ENCODE data around the gene GRAMD1A.
"Not testable (repeated sequence)": the region's sequence is repeated elsewhere in the genome, so short reads cannot be mapped to it uniquely, and the experiment has no call there.

The GRAMD1A gene

GRCh38 chr19:34979819-34980640 lies 20.1 kb upstream of the GRAMD1A start:
- no peaks in the 10 kb centered on the region for H3K79me2 ChIP-seq (ENCODE audit: control insufficient read depth, insufficient read depth, low read length, unreplicated experiment)
- H3K27ac ChIP-seq (ENCODE audit: low read depth, low read length), result no peak overlapping the region
- H3K4me3 ChIP-seq (ENCODE audit: low read depth, low read length), result no peak overlapping the region
- H2AFZ ChIP-seq (ENCODE audit: low read length, unreplicated experiment), result no peak overlapping the region
- H3K4me1 ChIP-seq (ENCODE audit: control insufficient read depth, insufficient read depth, low read length, unreplicated experiment), result no peaks in the 10 kb centered on the region
- peaks cover 3% of the 10 kb centered on the region; the same call in 1 of the 2 replicates for H3K27me3 ChIP-seq (ENCODE audit: insufficient read depth, low read length)
- H3K36me3 ChIP-seq (ENCODE audit: insufficient read depth, low read length), result no peaks in the 10 kb centered on the region

- Histone ChIP-seq H3K36me3 (ENCODE audit: insufficient read depth, low read length) (no peaks in the 10 kb centered on the region), H3K27ac (ENCODE audit: low read depth, low read length) (no peak overlapping the region), H3K4me1 (ENCODE audit: control insufficient read depth, insufficient read depth, low read length, unreplicated experiment) (no peaks in the 10 kb centered on the region), H3K79me2 (ENCODE audit: control insufficient read depth, insufficient read depth, low read length, unreplicated experiment) (no peaks in the 10 kb centered on the region), H3K4me3 (ENCODE audit: low read depth, low read length) (no peak overlapping the region), H2AFZ (ENCODE audit: low read length, unreplicated experiment) (no peak overlapping the region), H3K27me3 (ENCODE audit: insufficient read depth, low read length) (peaks cover 3% of the 10 kb centered on the region; the same call in 1 of the 2 replicates)
These were observed 17.8 kb upstream of the GRAMD1A start for GRCh38 chr19:34982275-34982674.

DNA sequence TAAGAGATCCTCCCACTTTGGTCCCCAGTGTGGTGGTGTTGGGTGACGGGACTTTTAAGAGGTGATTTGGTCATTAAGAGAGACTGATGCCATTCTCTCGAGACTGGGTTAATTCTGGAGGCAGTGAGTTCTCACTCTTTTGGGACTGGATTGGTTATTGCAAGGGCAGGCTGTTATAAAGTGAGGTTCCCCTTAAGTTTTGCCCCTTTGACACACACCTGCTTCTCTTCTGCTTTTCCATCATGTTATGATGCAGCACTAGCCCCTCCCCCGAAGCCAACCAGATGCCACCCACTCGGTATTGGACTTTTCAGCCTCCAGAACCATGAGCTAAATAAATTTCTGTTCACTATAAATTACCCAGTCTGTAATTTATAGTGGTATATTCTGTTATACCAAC lies 16.3 kb upstream of the GRAMD1A start:
- no peak overlapping the region for H3K27ac ChIP-seq (ENCODE audit: low read depth, low read length)
- H3K4me3 ChIP-seq (ENCODE audit: low read depth, low read length), result no peak overlapping the region
- H2AFZ ChIP-seq (ENCODE audit: low read length, unreplicated experiment), result no peak overlapping the region
- H3K79me2 ChIP-seq (ENCODE audit: control insufficient read depth, insufficient read depth, low read length, unreplicated experiment), result no peaks in the 10 kb centered on the region
- no peaks in the 10 kb centered on the region for H3K36me3 ChIP-seq (ENCODE audit: insufficient read depth, low read length)
- no peaks in the 10 kb centered on the region for H3K4me1 ChIP-seq (ENCODE audit: control insufficient read depth, insufficient read depth, low read length, unreplicated experiment)
- peaks cover 3% of the 10 kb centered on the region; the same call in 1 of the 2 replicates for H3K27me3 ChIP-seq (ENCODE audit: insufficient read depth, low read length)

DNA sequence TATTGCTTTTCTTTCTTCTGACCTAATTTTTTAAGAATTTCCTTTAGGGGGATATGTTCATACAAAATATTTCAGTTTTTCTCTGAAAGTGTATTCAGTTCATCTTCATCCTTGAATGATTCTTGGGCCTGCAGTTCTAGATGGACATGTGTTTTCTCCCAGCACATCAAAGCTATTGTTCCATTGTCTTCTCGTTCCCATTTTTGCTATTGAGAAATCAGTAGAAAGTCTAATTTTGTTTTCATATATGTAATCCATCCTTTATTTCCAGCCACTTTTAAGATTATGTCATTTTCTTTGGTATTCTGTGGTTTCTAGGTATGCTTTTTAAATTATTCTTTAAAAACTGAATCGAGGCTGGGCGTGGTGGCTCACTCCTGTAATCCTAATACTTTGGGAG lies 15.8 kb upstream of the GRAMD1A start:
- Histone ChIP-seq H3K4me1 (ENCODE audit: control insufficient read depth, insufficient read depth, low read length, unreplicated experiment) (no peaks in the 10 kb centered on the region), H3K27me3 (ENCODE audit: insufficient read depth, low read length) (peaks cover 3% of the 10 kb centered on the region; the same call in 1 of the 2 replicates), H3K27ac (ENCODE audit: low read depth, low read length) (no peak overlapping the region), H3K79me2 (ENCODE audit: control insufficient read depth, insufficient read depth, low read length, unreplicated experiment) (no peaks in the 10 kb centered on the region), H2AFZ (ENCODE audit: low read length, unreplicated experiment) (no peak overlapping the region), H3K4me3 (ENCODE audit: low read depth, low read length) (no peak overlapping the region), H3K36me3 (ENCODE audit: insufficient read depth, low read length) (no peaks in the 10 kb centered on the region)

DNA sequence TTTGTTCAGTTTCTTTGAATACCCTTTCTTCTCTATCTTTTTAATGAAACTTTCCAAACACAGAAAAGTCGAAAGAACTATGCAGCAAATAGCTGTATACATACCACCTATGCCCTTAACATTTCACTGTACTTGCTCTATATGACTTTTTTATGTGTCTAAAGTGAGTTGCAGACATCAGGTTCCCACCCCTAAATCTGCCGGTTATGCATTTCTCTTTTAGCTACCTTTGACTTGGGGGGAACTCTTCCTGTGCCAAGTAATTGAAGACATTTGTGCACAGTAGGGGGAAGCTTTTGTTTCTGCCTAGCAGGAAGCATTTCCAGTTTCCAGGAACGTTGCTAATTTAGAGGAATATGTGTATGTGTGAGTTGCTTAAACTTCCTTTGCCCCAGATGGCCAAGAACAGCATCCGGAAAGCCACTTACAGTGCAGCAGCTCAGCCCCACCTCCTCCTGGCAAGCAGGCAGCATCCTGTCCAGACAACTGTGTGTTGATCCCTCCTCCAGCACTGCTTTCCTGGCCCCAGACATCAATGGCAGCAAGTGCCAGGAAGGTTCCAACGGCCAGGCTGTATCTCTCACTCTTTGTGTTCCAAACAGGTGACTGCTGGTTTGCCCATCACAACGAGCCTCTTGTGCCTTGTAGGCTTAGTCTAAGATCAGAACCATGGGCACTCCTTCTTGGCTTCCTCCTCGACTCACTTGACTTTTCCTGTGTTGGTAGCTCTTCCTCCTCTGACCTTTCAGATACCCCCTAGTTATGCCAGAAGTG lies 14.7 kb upstream of the GRAMD1A start:
- H3K36me3 ChIP-seq (ENCODE audit: insufficient read depth, low read length), result no peaks in the 10 kb centered on the region
- no peaks in the 10 kb centered on the region for H3K4me1 ChIP-seq (ENCODE audit: control insufficient read depth, insufficient read depth, low read length, unreplicated experiment)
- peaks cover 3% of the 10 kb centered on the region; the same call in 1 of the 2 replicates for H3K27me3 ChIP-seq (ENCODE audit: insufficient read depth, low read length)
- H3K4me3 ChIP-seq (ENCODE audit: low read depth, low read length), result no peak overlapping the region
- H2AFZ ChIP-seq (ENCODE audit: low read length, unreplicated experiment), result no peak overlapping the region
- H3K27ac ChIP-seq (ENCODE audit: low read depth, low read length), result no peak overlapping the region
- H3K79me2 ChIP-seq (ENCODE audit: control insufficient read depth, insufficient read depth, low read length, unreplicated experiment), result no peaks in the 10 kb centered on the region

GRCh38 chr19:34988119-34988518 lies 12.0 kb upstream of the GRAMD1A start:
- Histone ChIP-seq H2AFZ (ENCODE audit: low read length, unreplicated experiment) (no peak overlapping the region), H3K4me3 (ENCODE audit: low read depth, low read length) (no peak overlapping the region), H3K27me3 (ENCODE audit: insufficient read depth, low read length) (peaks cover 3% of the 10 kb centered on the region; the same call in 1 of the 2 replicates), H3K4me1 (ENCODE audit: control insufficient read depth, insufficient read depth, low read length, unreplicated experiment) (no peaks in the 10 kb centered on the region), H3K36me3 (ENCODE audit: insufficient read depth, low read length) (no peaks in the 10 kb centered on the region), H3K79me2 (ENCODE audit: control insufficient read depth, insufficient read depth, low read length, unreplicated experiment) (no peaks in the 10 kb centered on the region), H3K27ac (ENCODE audit: low read depth, low read length) (no peak overlapping the region)

DNA sequence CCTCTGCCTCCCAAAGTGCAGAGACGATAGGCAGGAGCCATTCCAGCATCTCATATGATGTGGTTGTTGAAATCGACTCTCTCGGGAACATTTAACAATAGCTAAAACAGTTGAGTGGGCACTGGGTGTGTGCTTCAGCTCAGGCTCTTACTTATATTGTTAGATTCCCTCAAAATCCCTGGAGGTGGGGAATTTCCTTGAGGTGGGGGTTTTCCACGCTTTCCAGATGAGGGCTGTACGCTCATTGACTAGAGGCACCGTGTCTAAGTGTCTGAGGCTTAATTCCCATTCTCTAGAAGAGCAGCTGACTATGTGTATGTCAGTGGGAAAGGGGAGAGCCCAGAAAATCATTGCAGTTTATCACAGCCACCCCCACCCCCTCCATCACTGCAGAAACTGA lies 10.8 kb upstream of the GRAMD1A start:
- Histone ChIP-seq H3K4me1 (ENCODE audit: control insufficient read depth, insufficient read depth, low read length, unreplicated experiment) (no peaks in the 10 kb centered on the region), H3K27me3 (ENCODE audit: insufficient read depth, low read length) (no peaks in the 10 kb centered on the region; the same call in 1 of the 2 replicates), H3K79me2 (ENCODE audit: control insufficient read depth, insufficient read depth, low read length, unreplicated experiment) (no peaks in the 10 kb centered on the region), H3K36me3 (ENCODE audit: insufficient read depth, low read length) (no peaks in the 10 kb centered on the region), H3K4me3 (ENCODE audit: low read depth, low read length) (no peak overlapping the region), H2AFZ (ENCODE audit: low read length, unreplicated experiment) (no peak overlapping the region), H3K27ac (ENCODE audit: low read depth, low read length) (no peak overlapping the region)

- H3K27me3 ChIP-seq (ENCODE audit: insufficient read depth, low read length), result no peaks in the 10 kb centered on the region
- H3K27ac ChIP-seq (ENCODE audit: low read depth, low read length), result no peak overlapping the region
- H3K4me1 ChIP-seq (ENCODE audit: control insufficient read depth, insufficient read depth, low read length, unreplicated experiment), result no peaks in the 10 kb centered on the region
- no peak overlapping the region for H3K4me3 ChIP-seq (ENCODE audit: low read depth, low read length)
- H3K79me2 ChIP-seq (ENCODE audit: control insufficient read depth, insufficient read depth, low read length, unreplicated experiment), result no peaks in the 10 kb centered on the region
- H3K36me3 ChIP-seq (ENCODE audit: insufficient read depth, low read length), result no peaks in the 10 kb centered on the region
- no peak overlapping the region for H2AFZ ChIP-seq (ENCODE audit: low read length, unreplicated experiment)
These were observed 9.4 kb upstream of the GRAMD1A start for GRCh38 chr19:34990578-34991192.

GRCh38 chr19:34991542-34992333 lies 8.4 kb upstream of the GRAMD1A start:
- Histone ChIP-seq H3K79me2 (ENCODE audit: control insufficient read depth, insufficient read depth, low read length, unreplicated experiment) (no peaks in the 10 kb centered on the region), H3K4me3 (ENCODE audit: low read depth, low read length) (no peak overlapping the region), H3K27ac (ENCODE audit: low read depth, low read length) (no peak overlapping the region), H3K4me1 (ENCODE audit: control insufficient read depth, insufficient read depth, low read length, unreplicated experiment) (no peaks in the 10 kb centered on the region), H3K36me3 (ENCODE audit: insufficient read depth, low read length) (no peaks in the 10 kb centered on the region), H2AFZ (ENCODE audit: low read length, unreplicated experiment) (no peak overlapping the region), H3K27me3 (ENCODE audit: insufficient read depth, low read length) (no peaks in the 10 kb centered on the region)

GRCh38 chr19:34992582-34992981 lies 7.5 kb upstream of the GRAMD1A start:
- not testable (repeated sequence) for H3K36me3 ChIP-seq (ENCODE audit: insufficient read depth, low read length); H3K79me2 ChIP-seq (ENCODE audit: control insufficient read depth, insufficient read depth, low read length, unreplicated experiment); H2AFZ ChIP-seq (ENCODE audit: low read length, unreplicated experiment); H3K4me1 ChIP-seq (ENCODE audit: control insufficient read depth, insufficient read depth, low read length, unreplicated experiment); H3K4me3 ChIP-seq (ENCODE audit: low read depth, low read length); H3K27me3 ChIP-seq (ENCODE audit: insufficient read depth, low read length); H3K27ac ChIP-seq (ENCODE audit: low read depth, low read length)
